Measurements from ENCODE around the gene TCEANC.
"Not testable (repeated sequence)": the region's sequence is repeated elsewhere in the genome, so short reads cannot be mapped to it uniquely, and the experiment has no call there.

Gene TCEANC

GRCh38 chrX:13679700-13680099, 26.8 kb downstream of the TCEANC start:
- H3K9me3 ChIP-seq (ENCODE audit: insufficient read depth, low read depth, low read length); H3K27me3 ChIP-seq (ENCODE audit: insufficient read depth, low read length); H3K9ac ChIP-seq (ENCODE audit: low read depth, low read length); H3K4me1 ChIP-seq (ENCODE audit: insufficient read depth, low read length); H3K36me3 ChIP-seq (ENCODE audit: insufficient read depth, low read length); H3K4me3 ChIP-seq (ENCODE audit: low read length); H3K27ac ChIP-seq (ENCODE audit: low read depth, low read length): not testable (repeated sequence)
- 100% methylated on average over 2 of the region's 4 CpGs for WGBS

- Histone ChIP-seq H3K4me1 (ENCODE audit: insufficient read depth, low read length) (no peaks in the 10 kb centered on the region), H3K36me3 (ENCODE audit: insufficient read depth, low read length) (no peaks in the 10 kb centered on the region), H3K27me3 (ENCODE audit: insufficient read depth, low read length) (no peaks in the 10 kb centered on the region), H3K9ac (ENCODE audit: low read depth, low read length) (no peak overlapping the region), H3K4me3 (ENCODE audit: low read length) (no peak overlapping the region), H3K9me3 (ENCODE audit: insufficient read depth, low read depth, low read length) (no peaks in the 10 kb centered on the region), H3K27ac (ENCODE audit: low read depth, low read length) (no peak overlapping the region)
- 100% methylated on average over 2 of the region's 7 CpGs for WGBS
These were observed 28.7 kb downstream of the TCEANC start for GRCh38 chrX:13681595-13681994.

- Histone ChIP-seq H3K4me3 (ENCODE audit: low read length) (no peak overlapping the region), H3K9me3 (ENCODE audit: insufficient read depth, low read depth, low read length) (no peaks in the 10 kb centered on the region), H3K27me3 (ENCODE audit: insufficient read depth, low read length) (peaks cover 13% of the 10 kb centered on the region), H3K4me1 (ENCODE audit: insufficient read depth, low read length) (no peaks in the 10 kb centered on the region), H3K9ac (ENCODE audit: low read depth, low read length) (no peak overlapping the region), H3K36me3 (ENCODE audit: insufficient read depth, low read length) (no peaks in the 10 kb centered on the region), H3K27ac (ENCODE audit: low read depth, low read length) (no peak overlapping the region)
- WGBS, result 90% methylated on average over 3 of the region's 4 CpGs
These were observed 31.4 kb downstream of the TCEANC start for GRCh38 chrX:13684361-13684760.

GRCh38 chrX:13685126-13685763, 32.3 kb downstream of the TCEANC start:
- H3K27ac ChIP-seq (ENCODE audit: low read depth, low read length), result no peak overlapping the region
- no peaks in the 10 kb centered on the region for H3K4me1 ChIP-seq (ENCODE audit: insufficient read depth, low read length)
- WGBS, result 86% methylated on average over 1 of the region's 3 CpGs
- no peak overlapping the region for H3K9ac ChIP-seq (ENCODE audit: low read depth, low read length)
- H3K36me3 ChIP-seq (ENCODE audit: insufficient read depth, low read length), result no peaks in the 10 kb centered on the region
- H3K27me3 ChIP-seq (ENCODE audit: insufficient read depth, low read length), result peaks cover 13% of the 10 kb centered on the region
- H3K9me3 ChIP-seq (ENCODE audit: insufficient read depth, low read depth, low read length), result no peaks in the 10 kb centered on the region
- no peak overlapping the region for H3K4me3 ChIP-seq (ENCODE audit: low read length)

- Histone ChIP-seq H3K27me3 (ENCODE audit: insufficient read depth, low read length) (peaks cover 13% of the 10 kb centered on the region), H3K9ac (ENCODE audit: low read depth, low read length) (no peak overlapping the region), H3K4me1 (ENCODE audit: insufficient read depth, low read length) (peaks cover 5% of the 10 kb centered on the region; the same call in 1 of the 2 replicates), H3K27ac (ENCODE audit: low read depth, low read length) (no peak overlapping the region), H3K4me3 (ENCODE audit: low read length) (no peak overlapping the region), H3K9me3 (ENCODE audit: insufficient read depth, low read depth, low read length) (no peaks in the 10 kb centered on the region), H3K36me3 (ENCODE audit: insufficient read depth, low read length) (no peaks in the 10 kb centered on the region)
- 100% methylated on average over 1 of the region's 1 CpG for WGBS
These were observed 34.3 kb downstream of the TCEANC start for GRCh38 chrX:13687203-13687602.

- H3K4me3 ChIP-seq (ENCODE audit: low read length), result peak overlapping the region; percentile 98
- H3K9ac ChIP-seq (ENCODE audit: low read depth, low read length), result no peak overlapping the region
- no peaks in the 10 kb centered on the region for H3K36me3 ChIP-seq (ENCODE audit: insufficient read depth, low read length)
- no peaks in the 10 kb centered on the region for H3K9me3 ChIP-seq (ENCODE audit: insufficient read depth, low read depth, low read length)
- H3K4me1 ChIP-seq (ENCODE audit: insufficient read depth, low read length), result peaks cover 17% of the 10 kb centered on the region
- no peak overlapping the region for H3K27ac ChIP-seq (ENCODE audit: low read depth, low read length)
- WGBS, result 19% methylated on average over 12 of the region's 13 CpGs
- H3K27me3 ChIP-seq (ENCODE audit: insufficient read depth, low read length), result peaks cover 13% of the 10 kb centered on the region
These were observed 35.5 kb downstream of the TCEANC start for GRCh38 chrX:13688384-13688957.

- Histone ChIP-seq H3K9me3 (ENCODE audit: insufficient read depth, low read depth, low read length) (no peaks in the 10 kb centered on the region), H3K4me3 (ENCODE audit: low read length) (peak within 1 kb of the TSS; percentile 98), H3K27ac (ENCODE audit: low read depth, low read length) (peak within 1 kb of the TSS; percentile 81), H3K4me1 (ENCODE audit: insufficient read depth, low read length) (peaks cover 21% of the 10 kb centered on the region), H3K36me3 (ENCODE audit: insufficient read depth, low read length) (no peaks in the 10 kb centered on the region), H3K27me3 (ENCODE audit: insufficient read depth, low read length) (peaks cover 13% of the 10 kb centered on the region), H3K9ac (ENCODE audit: low read depth, low read length) (peak within 1 kb of the TSS; percentile 94)
- WGBS, result under 1% methylated on average over 65 of the region's 68 CpGs
These were observed 36.2 kb downstream of the TCEANC start, which contains the start of gene RAB9A for GRCh38 chrX:13688958-13689740. Gene RAB9A (plus strand): TSS chrX:13689128. CDS start chrX:13708747, 19,619 bp downstream.

- H3K9me3 ChIP-seq (ENCODE audit: insufficient read depth, low read depth, low read length), result no peaks in the 10 kb centered on the region
- H3K4me1 ChIP-seq (ENCODE audit: insufficient read depth, low read length), result peaks cover 25% of the 10 kb centered on the region
- H3K27ac ChIP-seq (ENCODE audit: low read depth, low read length), result peak overlapping the region; percentile 81; the same call in 1 of the 2 replicates
- peak overlapping the region; percentile 94 for H3K9ac ChIP-seq (ENCODE audit: low read depth, low read length)
- under 1% methylated on average over 15 of the region's 16 CpGs for WGBS
- no peaks in the 10 kb centered on the region for H3K36me3 ChIP-seq (ENCODE audit: insufficient read depth, low read length)
- peaks cover 13% of the 10 kb centered on the region for H3K27me3 ChIP-seq (ENCODE audit: insufficient read depth, low read length)
- H3K4me3 ChIP-seq (ENCODE audit: low read length), result peak overlapping the region; percentile 98
These were observed 36.8 kb downstream of the TCEANC start for GRCh38 chrX:13689741-13690211.

- 69% methylated on average over 3 of the region's 3 CpGs for WGBS
- Histone ChIP-seq H3K27me3 (ENCODE audit: insufficient read depth, low read length) (peaks cover 13% of the 10 kb centered on the region), H3K9ac (ENCODE audit: low read depth, low read length) (no peak overlapping the region), H3K27ac (ENCODE audit: low read depth, low read length) (no peak overlapping the region), H3K4me3 (ENCODE audit: low read length) (peak overlapping the region; percentile 98), H3K4me1 (ENCODE audit: insufficient read depth, low read length) (peaks cover 30% of the 10 kb centered on the region), H3K36me3 (ENCODE audit: insufficient read depth, low read length) (no peaks in the 10 kb centered on the region), H3K9me3 (ENCODE audit: insufficient read depth, low read depth, low read length) (no peaks in the 10 kb centered on the region)
These were observed 37.9 kb downstream of the TCEANC start for GRCh38 chrX:13690836-13691235.

GRCh38 chrX:13691841-13692371, 39.0 kb downstream of the TCEANC start:
- H3K4me1 ChIP-seq (ENCODE audit: insufficient read depth, low read length), result peaks cover 30% of the 10 kb centered on the region
- WGBS, result 89% methylated on average over 6 of the region's 7 CpGs
- H3K9ac ChIP-seq (ENCODE audit: low read depth, low read length), result no peak overlapping the region
- H3K9me3 ChIP-seq (ENCODE audit: insufficient read depth, low read depth, low read length), result no peaks in the 10 kb centered on the region
- peaks cover 13% of the 10 kb centered on the region for H3K27me3 ChIP-seq (ENCODE audit: insufficient read depth, low read length)
- H3K4me3 ChIP-seq (ENCODE audit: low read length), result no peak overlapping the region
- no peaks in the 10 kb centered on the region for H3K36me3 ChIP-seq (ENCODE audit: insufficient read depth, low read length)
- no peak overlapping the region for H3K27ac ChIP-seq (ENCODE audit: low read depth, low read length)

- no peaks in the 10 kb centered on the region for H3K9me3 ChIP-seq (ENCODE audit: insufficient read depth, low read depth, low read length)
- no peak overlapping the region for H3K4me3 ChIP-seq (ENCODE audit: low read length)
- 78% methylated on average over 5 of the region's 5 CpGs for WGBS
- H3K9ac ChIP-seq (ENCODE audit: low read depth, low read length), result no peak overlapping the region
- H3K36me3 ChIP-seq (ENCODE audit: insufficient read depth, low read length), result no peaks in the 10 kb centered on the region
- no peak overlapping the region for H3K27ac ChIP-seq (ENCODE audit: low read depth, low read length)
- peaks cover 7% of the 10 kb centered on the region for H3K27me3 ChIP-seq (ENCODE audit: insufficient read depth, low read length)
- H3K4me1 ChIP-seq (ENCODE audit: insufficient read depth, low read length), result peaks cover 30% of the 10 kb centered on the region
These were observed 39.9 kb downstream of the TCEANC start for GRCh38 chrX:13692771-13693231.

Measured in HUES64 (cell line).